CD4-positive, alpha-beta T cell treated with Interleukin-10 for 1 hour (primary cell): ENCODE results near the gene KNCN.
A peak's percentile ranks its signal among the peaks of the same experiment; 100 is the strongest.

Source experiments
- DNase-seq: peaks from one replicate; pipeline ENCODE4 v3.0.0-alpha.2; 2020

The KNCN gene

DNA sequence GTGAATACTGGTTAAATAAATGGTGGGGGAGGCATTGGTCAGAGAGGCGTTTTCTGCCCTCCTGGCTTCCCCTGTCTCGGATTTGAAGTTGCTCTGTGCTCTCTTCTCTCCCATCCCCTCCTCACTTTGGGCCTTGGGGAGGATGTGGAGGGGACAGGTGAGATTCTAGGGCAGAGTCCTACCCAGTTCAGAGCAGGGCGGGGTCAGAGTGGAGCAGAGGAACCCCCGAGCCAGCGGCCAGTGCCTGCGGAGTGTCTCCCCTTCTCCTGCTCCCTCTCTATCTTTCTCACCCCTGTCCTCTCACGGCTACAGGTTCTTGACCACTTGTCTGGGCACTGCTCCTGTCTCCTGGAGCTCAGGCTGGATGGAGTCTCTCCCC is 8.1 kb downstream of the KNCN start:
- DNase-seq, result no peak

DNA sequence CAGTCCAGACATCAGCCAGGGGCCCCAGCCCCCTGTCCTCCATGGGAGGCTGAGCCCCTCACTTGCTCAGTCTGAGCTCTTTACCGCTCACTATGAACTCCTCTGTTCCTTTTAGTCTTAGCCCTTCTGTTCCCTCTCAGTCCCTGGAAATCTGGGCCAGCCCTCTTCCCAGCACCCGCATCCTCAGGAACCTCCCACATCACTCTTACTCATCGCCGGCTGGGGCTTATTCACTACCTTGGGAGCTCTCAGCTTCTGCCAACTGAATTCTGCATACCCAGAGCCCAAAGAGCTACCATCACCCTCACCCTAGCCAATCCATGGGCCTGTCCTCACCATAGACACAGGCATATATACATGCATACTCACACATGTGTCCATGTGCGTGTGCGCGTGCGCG is 11.5 kb downstream of the KNCN start:
- no peak for DNase-seq

DNA sequence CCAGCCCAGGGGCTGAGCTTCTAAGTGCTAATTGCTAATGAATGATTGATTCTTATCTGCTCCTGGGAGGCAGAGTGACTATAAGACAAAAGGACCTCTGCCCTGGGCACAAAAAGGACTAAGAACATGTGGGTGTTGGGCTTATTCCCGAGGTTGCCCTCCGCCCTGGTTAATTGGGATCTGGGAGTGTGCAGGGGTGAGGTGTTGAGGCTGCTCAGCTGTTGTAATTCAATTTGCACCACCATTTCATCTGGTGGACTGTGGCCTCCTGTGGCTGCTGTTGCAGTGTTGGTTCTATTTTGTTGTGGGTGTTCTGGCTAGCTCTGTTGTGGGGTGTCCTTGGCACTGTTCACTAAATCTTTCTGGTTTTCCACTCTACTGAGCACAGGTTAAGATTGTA is 13.3 kb downstream of the KNCN start:
- no peak for DNase-seq

- no peak for DNase-seq
Observed at GRCh38 chr1:46537651-46538050, 13.8 kb downstream of the KNCN start.

- DNase-seq, result no peak
Observed at GRCh38 chr1:46536527-46536926, 14.9 kb downstream of the KNCN start.

GRCh38 chr1:46535063-46535462 is 16.4 kb downstream of the KNCN start:
- peak; percentile 14 for DNase-seq

- peak; percentile 56 for DNase-seq
Observed at GRCh38 chr1:46533179-46533864, 18.1 kb downstream of the KNCN start.

DNA sequence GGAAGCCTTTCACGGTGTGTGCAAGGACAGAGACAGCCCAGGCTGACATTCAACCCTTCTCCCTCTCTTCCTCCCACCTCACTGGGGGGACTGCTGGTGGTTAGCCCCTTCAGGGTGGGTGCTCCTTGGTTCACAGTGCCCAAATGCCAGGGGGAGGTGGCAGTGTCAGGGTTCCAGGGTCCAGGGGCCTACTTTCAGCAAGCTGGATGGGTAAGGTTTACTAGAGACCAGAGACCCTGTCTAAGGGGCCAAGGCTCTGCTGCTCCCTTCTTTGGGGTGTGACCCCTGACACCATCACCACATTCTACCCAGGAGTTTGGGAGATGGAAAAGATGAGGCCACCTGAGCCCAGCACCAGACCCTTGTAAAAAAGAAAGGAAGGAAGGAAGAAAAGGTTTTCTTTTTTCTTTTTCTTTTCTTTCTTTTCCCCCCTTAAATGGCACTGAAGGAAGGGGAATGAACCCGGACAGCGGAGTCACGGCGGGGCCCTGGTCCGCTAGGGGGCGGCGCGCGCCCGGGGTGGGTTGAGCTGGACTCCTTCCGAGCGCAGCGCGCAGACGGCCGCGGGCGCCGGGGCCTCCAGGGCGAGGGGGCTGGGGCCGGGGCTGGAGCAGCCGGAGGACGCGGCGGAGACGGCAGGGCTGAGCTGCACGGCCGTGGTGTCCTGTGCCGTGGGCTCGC is 18.8 kb downstream of the KNCN start:
- peak; percentile 71 for DNase-seq

DNA sequence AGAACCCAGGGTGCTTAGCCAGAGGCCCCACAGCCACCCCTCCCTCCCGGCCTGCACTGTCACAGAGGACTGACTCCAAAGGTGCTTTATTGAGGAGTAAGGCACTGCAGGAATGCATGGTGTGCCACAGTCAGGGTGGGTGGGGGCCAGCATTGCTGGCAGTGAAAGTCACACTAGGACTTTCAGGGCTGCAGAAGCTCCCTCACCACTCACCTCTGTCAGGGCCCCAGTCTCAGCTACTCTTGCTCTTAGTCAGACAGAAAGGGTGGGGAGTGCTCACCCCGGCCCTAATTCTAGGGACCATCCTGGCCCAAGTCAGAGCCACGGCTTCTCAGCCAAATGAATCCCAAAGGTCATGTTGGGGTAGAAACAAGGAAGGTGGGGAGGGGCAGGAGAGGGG is 19.4 kb downstream of the KNCN start:
- DNase-seq, result no peak

DNA sequence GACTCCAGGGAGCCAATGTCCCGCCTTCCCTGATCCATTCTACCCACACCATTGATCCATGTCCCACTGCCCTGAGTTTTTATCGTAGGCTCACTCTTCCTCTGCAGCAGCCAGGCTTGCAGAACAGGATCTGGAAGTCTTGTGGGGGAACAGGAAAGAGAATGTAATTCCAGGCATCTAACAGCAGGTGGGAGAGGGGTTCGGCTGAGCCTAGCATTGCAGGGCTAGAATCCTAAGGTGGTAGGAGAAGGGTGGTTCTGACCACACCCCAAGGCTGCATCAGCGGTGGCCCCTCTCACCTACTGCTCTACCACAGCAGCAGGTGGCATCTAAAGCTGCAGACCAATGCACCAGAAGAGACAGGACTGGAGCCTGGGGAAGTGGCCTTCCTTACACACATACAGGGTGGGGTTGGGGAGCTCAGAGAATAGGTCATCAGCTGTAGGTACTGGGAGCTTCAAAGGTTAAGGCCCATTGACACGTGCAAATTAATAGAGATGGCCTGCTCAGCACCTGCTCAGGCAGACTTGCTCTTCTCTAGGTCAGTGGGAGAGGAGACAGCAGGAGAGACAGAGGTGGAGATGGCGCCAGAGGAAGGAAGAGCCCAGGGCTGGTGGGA is 20.5 kb downstream of the KNCN start:
- DNase-seq, result no peak

DNA sequence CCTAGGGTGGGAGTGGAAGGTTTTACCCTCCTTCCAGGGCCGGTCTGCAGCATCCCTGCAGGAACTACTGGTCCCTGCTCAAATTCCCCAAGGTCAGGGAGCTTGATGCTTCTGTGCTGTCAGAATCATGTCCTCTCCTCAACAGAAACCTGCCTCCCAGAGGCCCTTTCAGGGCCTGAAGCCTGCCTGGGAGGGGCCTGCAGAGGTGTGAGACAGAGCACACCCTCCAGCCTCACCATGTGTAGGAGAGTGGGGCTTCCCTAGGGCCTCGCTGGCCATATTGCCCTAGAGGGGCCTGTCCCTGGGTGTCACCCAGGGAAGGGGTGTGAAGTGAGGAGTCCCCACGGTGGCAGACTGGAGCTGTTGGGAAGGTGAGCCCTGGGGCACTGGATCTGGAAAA is 21.1 kb downstream of the KNCN start:
- no peak for DNase-seq

- DNase-seq, result no peak
Observed at GRCh38 chr1:46529031-46529630, 22.3 kb downstream of the KNCN start.

DNA sequence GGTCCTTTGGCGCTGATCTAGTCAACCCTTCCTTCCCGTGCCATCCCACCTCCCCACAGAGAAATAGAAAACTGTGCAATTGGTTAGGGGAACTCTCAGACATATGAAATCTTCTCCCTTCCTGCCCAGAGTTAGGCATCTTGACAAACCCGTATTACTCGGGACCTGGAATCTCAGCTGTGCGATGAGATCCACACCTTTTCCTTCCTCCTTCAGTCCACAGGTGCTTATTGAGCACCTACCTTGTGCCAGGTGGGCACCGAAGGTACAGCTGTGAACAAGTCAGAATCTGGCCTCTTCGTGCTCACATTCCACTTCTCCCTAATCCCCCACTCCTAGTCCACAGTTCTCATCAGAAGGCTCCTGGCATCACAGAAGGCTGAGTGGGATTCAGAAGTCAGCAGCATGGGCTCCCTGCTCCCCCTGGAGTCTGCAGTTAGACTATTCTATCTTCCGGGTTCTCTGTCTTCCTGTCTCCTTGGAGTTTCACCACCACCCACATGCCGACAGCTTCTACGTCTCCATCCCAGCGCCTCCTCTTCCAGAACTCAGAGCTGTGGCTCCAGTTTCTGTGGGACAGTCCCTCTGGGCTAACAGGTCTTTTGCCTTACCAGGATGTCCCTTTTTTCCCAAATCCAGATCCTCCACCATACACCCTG is 23.0 kb downstream of the KNCN start:
- DNase-seq, result no peak

- peak; percentile 72 for DNase-seq
Observed at GRCh38 chr1:46527474-46528296, 23.8 kb downstream of the KNCN start.

GRCh38 chr1:46526691-46527291 is 24.7 kb downstream of the KNCN start:
- DNase-seq, result no peak

DNA sequence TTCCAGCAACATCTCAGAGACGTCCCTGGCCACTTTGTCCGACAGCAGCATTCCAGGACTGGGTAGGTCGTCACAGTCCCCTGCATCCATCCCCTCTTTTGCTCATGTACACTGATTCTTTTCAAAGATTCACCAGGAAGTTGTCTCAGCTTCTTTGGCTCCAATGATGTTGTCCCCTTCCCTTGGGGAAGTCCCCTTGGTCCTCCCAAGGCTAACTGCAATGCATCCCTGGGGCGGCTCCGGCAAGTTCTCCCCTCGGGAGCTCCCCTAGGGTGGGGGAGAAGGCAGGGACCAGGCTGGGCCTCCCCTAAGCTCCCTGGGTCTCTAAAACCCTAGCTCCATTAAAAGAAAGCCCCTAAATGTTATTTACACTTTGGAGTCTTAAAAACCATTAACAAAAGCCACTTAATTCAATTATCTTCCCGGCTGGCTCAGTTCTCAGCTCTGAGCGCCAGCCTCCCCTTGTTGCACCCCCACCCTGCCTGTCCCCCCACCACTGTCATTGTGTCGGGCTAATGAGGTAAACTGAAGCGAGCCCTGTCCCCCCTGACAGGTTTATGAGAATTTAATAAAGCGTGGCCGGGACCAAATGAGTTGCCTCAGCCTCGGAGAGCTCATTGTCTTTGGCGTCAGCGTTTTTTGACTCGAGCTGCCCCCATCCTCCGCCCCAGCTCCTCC is 25.3 kb downstream of the KNCN start:
- DNase-seq, result no peak

GRCh38 chr1:46525253-46525983 is 26.0 kb downstream of the KNCN start:
- no peak for DNase-seq

- no peak for DNase-seq
Observed at GRCh38 chr1:46524843-46525242, 26.6 kb downstream of the KNCN start.

- no peak for DNase-seq
Observed at GRCh38 chr1:46523496-46524353, 27.7 kb downstream of the KNCN start.

DNA sequence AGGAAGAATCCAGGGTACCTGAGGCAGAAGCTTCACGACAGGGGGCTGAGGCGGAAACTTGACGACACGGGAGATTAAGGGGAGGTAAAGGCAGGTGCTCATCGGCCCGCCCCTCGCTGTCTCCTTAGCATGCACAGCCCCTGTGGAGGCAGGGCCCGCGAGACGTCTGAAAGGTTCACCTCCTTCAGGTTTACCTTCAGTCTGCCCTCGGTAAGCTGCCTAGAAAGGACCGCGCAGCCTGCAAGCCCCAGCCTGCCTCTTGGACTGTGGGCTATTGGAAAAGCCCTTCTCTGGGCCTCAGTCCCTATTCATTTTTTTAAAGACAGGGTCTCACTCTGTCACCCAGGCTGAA is 28.5 kb downstream of the KNCN start:
- no peak for DNase-seq
